Osteocyte (in vitro differentiated cells): ENCODE results near the gene PASD1. TPM values are rescaled to one million over a fixed set of nuclear protein-coding genes. Genes with fewer than 3 reads are reported as not detected.
A peak's percentile ranks its signal among the peaks of the same experiment; 100 is the strongest.

Experiments used
- DNase-seq: peaks from one replicate; pipeline ENCODE4 v3.0.0; 2021; ENCODE audit warnings: mixed read lengths; ENCODE audit not compliant: unreplicated experiment; ENCODE audit errors: extremely low spot score
- H3K27ac Mint-ChIP-seq: one replicate; pipeline ENCODE4 v1.8.0; 2021; ENCODE audit warnings: mild to moderate bottlenecking, mixed read lengths; ENCODE audit not compliant: unreplicated experiment
- H3K27me3 Mint-ChIP-seq: one replicate; pipeline ENCODE4 v1.8.0; 2021; ENCODE audit warnings: mixed read lengths; ENCODE audit not compliant: unreplicated experiment
- H3K36me3 Mint-ChIP-seq: one replicate; pipeline ENCODE4 v1.8.0; 2021; ENCODE audit warnings: mixed read lengths; ENCODE audit not compliant: unreplicated experiment
- H3K4me1 Mint-ChIP-seq: one replicate; pipeline ENCODE4 v1.8.0; 2021; ENCODE audit warnings: mixed read lengths; ENCODE audit not compliant: unreplicated experiment
- H3K4me3 Mint-ChIP-seq: one replicate; pipeline ENCODE4 v1.8.0; 2021; ENCODE audit warnings: mild to moderate bottlenecking, moderate library complexity, mixed read lengths; ENCODE audit not compliant: unreplicated experiment
- H3K9me3 Mint-ChIP-seq: one replicate; pipeline ENCODE4 v1.8.0; 2021; ENCODE audit warnings: mixed read lengths; ENCODE audit not compliant: unreplicated experiment
- CTCF ChIP-seq: fragments of 200-600 bp; sonication (generic); IDR thresholded peaks from 2 replicates; pipeline ENCODE4 v1.5.0; 2021; ENCODE audit warnings: antibody characterized with exemption, mild to moderate bottlenecking, moderate library complexity
- total RNA-seq: library from RNA; stranded (reverse); gene quantifications from 2 replicates; pipeline ENCODE4 v1.2.1, GENCODE V29; 2021

PASD1 gene
- total RNA-seq, 1 donor from 2014 or later, result not detected

- TF ChIP-seq CTCF, result no peak
- Mint-ChIP-seq H3K4me1 (no peaks in the 10 kb centered on the region), H3K36me3 (no peaks in the 10 kb centered on the region), H3K27me3 (no peaks in the 10 kb centered on the region), H3K27ac (no peak overlapping the region), H3K4me3 (no peak overlapping the region), H3K9me3 (peaks cover 34% of the 10 kb centered on the region)
- DNase-seq, result no peak
Observed at GRCh38 chrX:151676196-151676595, 112.7 kb downstream of the PASD1 start.

- Mint-ChIP-seq H3K36me3 (no peaks in the 10 kb centered on the region), H3K9me3 (peaks cover 31% of the 10 kb centered on the region), H3K4me1 (no peaks in the 10 kb centered on the region), H3K27ac (no peak overlapping the region), H3K27me3 (no peaks in the 10 kb centered on the region), H3K4me3 (no peak overlapping the region)
- DNase-seq, result no peak
- TF ChIP-seq CTCF, result no peak
Observed at GRCh38 chrX:151679798-151680402, 116.4 kb downstream of the PASD1 start.

- Mint-ChIP-seq H3K4me1 (no peaks in the 10 kb centered on the region), H3K36me3 (no peaks in the 10 kb centered on the region), H3K27ac (no peak overlapping the region), H3K27me3 (no peaks in the 10 kb centered on the region), H3K9me3 (peaks cover 24% of the 10 kb centered on the region), H3K4me3 (no peak overlapping the region)
- DNase-seq, result no peak
- TF ChIP-seq CTCF, result peak; percentile 32
Observed at GRCh38 chrX:151680805-151681204, 117.3 kb downstream of the PASD1 start.

- H3K27ac Mint-ChIP-seq, result no peak overlapping the region
- no peaks in the 10 kb centered on the region for H3K27me3 Mint-ChIP-seq
- H3K9me3 Mint-ChIP-seq, result no peaks in the 10 kb centered on the region
- no peaks in the 10 kb centered on the region for H3K4me1 Mint-ChIP-seq
- no peak overlapping the region for H3K4me3 Mint-ChIP-seq
- TF ChIP-seq CTCF, result no peak
- H3K36me3 Mint-ChIP-seq, result no peaks in the 10 kb centered on the region
- DNase-seq, result peak; percentile 40
Observed at GRCh38 chrX:151687635-151688034, 124.2 kb downstream of the PASD1 start.

GRCh38 chrX:151688695-151689094 lies 125.2 kb downstream of the PASD1 start:
- Mint-ChIP-seq H3K36me3 (no peaks in the 10 kb centered on the region), H3K27ac (no peak overlapping the region), H3K9me3 (peaks cover 6% of the 10 kb centered on the region), H3K4me1 (no peaks in the 10 kb centered on the region), H3K4me3 (no peak overlapping the region), H3K27me3 (no peaks in the 10 kb centered on the region)
- peak; percentile 70 for DNase-seq
- no peak for TF ChIP-seq CTCF
